Panc1 (cell line): ENCODE data around the gene FBXW12. TPM values are rescaled to one million over a fixed set of nuclear protein-coding genes. Genes with fewer than 3 reads are reported as not detected.

Source experiments
- ATAC-seq: fragments of 200-7000 bp; cut with Tn5 transposase; 2 replicates; pipeline ENCODE4 v1.9.1; 2020; ENCODE audit warnings: mild to moderate bottlenecking, moderate library complexity
- BruUV-seq: library from RNA; stranded (reverse); fragments of 400-500 nt; replicated peaks from 2 replicates; lab custom pipeline; 2021; lab: Mats Ljungman, UMichigan
- CTCF ChIA-PET: fragments of 300-600 bp; sonication (Branson Sonifier 250); formaldehyde crosslinking; loops from one replicate; lab custom pipeline; 2022; ENCODE audit warnings: antibody characterized with exemption; lab: Charles Lee
- POLR2A ChIA-PET: fragments of 300-600 bp; sonication (Branson Sonifier 250); formaldehyde crosslinking; loops from one replicate; lab custom pipeline; 2022; ENCODE audit warnings: antibody characterized with exemption; lab: Charles Lee
- DNase-seq: peaks from one replicate; pipeline ENCODE4 v3.0.0-alpha.2; 2010; ENCODE audit warnings: low read depth, low spot score
- H3K27ac ChIP-seq: 2 replicates; pipeline ENCODE4 v1.5.1; 2011; ENCODE audit warnings: mild to moderate bottlenecking, low read length, inconsistent platforms
- H3K27me3 ChIP-seq: fragments of 200-500 bp; sonication (Bioruptor generic); 2 replicates; pipeline ENCODE4 v1.6.0; 2014; ENCODE audit warnings: low read length, inconsistent platforms; ENCODE audit not compliant: control insufficient read depth, insufficient read depth
- H3K36me3 ChIP-seq: fragments of 200-500 bp; sonication (Bioruptor generic); 2 replicates; pipeline ENCODE4 v1.5.1; 2014; ENCODE audit warnings: inconsistent platforms, mild to moderate bottlenecking, low read length, moderate library complexity; ENCODE audit not compliant: control insufficient read depth, insufficient read depth
- H3K4me1 ChIP-seq: 2 replicates; pipeline ENCODE4 v1.5.1; 2011; ENCODE audit warnings: inconsistent platforms, mild to moderate bottlenecking, low read length, moderate library complexity; ENCODE audit not compliant: control insufficient read depth, insufficient read depth
- H3K4me3 ChIP-seq, 2 experiments: 2 replicates each; pipeline ENCODE4 v1.5.1; 2011 to 2012; ENCODE audit warnings: low read depth in 2 of 2, low read length in 2 of 2, mild to moderate bottlenecking in 2 of 2, inconsistent platforms in 1 of 2, moderate library complexity in 1 of 2
- H3K9me3 ChIP-seq: fragments of 200-500 bp; sonication (Bioruptor generic); 2 replicates; pipeline ENCODE4 v1.5.1; 2014; ENCODE audit warnings: low read depth, mild to moderate bottlenecking, inconsistent platforms, low read length, moderate library complexity; ENCODE audit not compliant: control insufficient read depth, insufficient read depth
- CTCF ChIP-seq: fragments of 450-650 bp; IDR thresholded peaks from 2 replicates; pipeline ENCODE4 v1.5.1; 2017; ENCODE audit warnings: mild to moderate bottlenecking
- POLR2AphosphoS5 ChIP-seq: IDR thresholded peaks from 2 replicates; pipeline ENCODE4 v1.6.1; 2012; ENCODE audit warnings: mild to moderate bottlenecking, low read depth, low read length, moderate library complexity
- REST ChIP-seq, 2 experiments: IDR thresholded peaks; 2 replicates each; pipeline ENCODE4 v1.6.1; 2011 to 2012; ENCODE audit warnings: low read depth in 2 of 2, control low read depth in 1 of 2, low read length in 1 of 2, mild to moderate bottlenecking in 1 of 2, moderate library complexity in 1 of 2; ENCODE audit not compliant: insufficient read depth in 1 of 2
- SIN3A ChIP-seq: IDR thresholded peaks from 2 replicates; pipeline ENCODE4 v1.6.1; 2012; ENCODE audit warnings: low read depth, mild to moderate bottlenecking, low read length, moderate library complexity, borderline replicate concordance; ENCODE audit not compliant: insufficient read depth
- TCF7L2 ChIP-seq: IDR thresholded peaks from 2 replicates; pipeline ENCODE4 v1.6.1; 2011; ENCODE audit warnings: mild to moderate bottlenecking, low read depth, low read length, inconsistent platforms
- in situ Hi-C: cut with HindIII; loops from 2 replicates; pipeline ENCODE4 v1.10.0; 2016; ENCODE audit warnings: low sequenced_read_pairs, low pct_unique_long_range_greater_than_20kb
- intact Hi-C: fragments of 100-400 bp; cut with micrococcal nuclease; formaldehyde crosslinking; loops from one replicate; pipeline ENCODE4 v1.10.0; 2022; ENCODE audit not compliant: unreplicated experiment
- total RNA-seq: library from RNA; stranded (reverse); gene quantifications from one replicate; pipeline ENCODE4 v1.2.1, GENCODE V29; 2021; ENCODE audit not compliant: unreplicated experiment

Gene FBXW12
- total RNA-seq, 1 experiment from 2014 or later, result not detected

GRCh38 chr3:48395714-48396113 is 23.7 kb downstream of the FBXW12 start:
- TF ChIP-seq CTCF (no peak), POLR2AphosphoS5 (no peak), TCF7L2 (no peak), SIN3A (no peak), REST (IDR thresholded peaks at IDR 0.05; ENCODE audit: insufficient read depth in 1 of 2, low read depth in 2 of 2, low read length in 1 of 2) (no peak)
- CTCF ChIA-PET, result no interaction called here

GRCh38 chr3:48397767-48398681 is 26.0 kb downstream of the FBXW12 start:
- DNase-seq (no peak), ATAC-seq (no peak)
- Histone ChIP-seq H3K27ac (no peak overlapping the region), H3K27me3 (0 out of 2 replicates have a peak, but pooled peaks cover 2% of the 10 kb centered on the region), H3K4me1 (no peaks in the 10 kb centered on the region), H3K9me3 (no peaks in the 10 kb centered on the region), H3K4me3 (no peak overlapping the region), H3K36me3 (no peaks in the 10 kb centered on the region)
- in situ Hi-C loops, result no loop called here
- BruUV-seq, result no TSS peak
- intact Hi-C loops, result no loop called here
- CTCF ChIA-PET, result no interaction called here
- TF ChIP-seq REST (IDR thresholded peaks at IDR 0.05; ENCODE audit: insufficient read depth in 1 of 2, low read depth in 2 of 2, low read length in 1 of 2), result no peak
- TF ChIP-seq TCF7L2, result no peak
- TF ChIP-seq CTCF, result no peak
- TF ChIP-seq POLR2AphosphoS5, result no peak
- no peak for TF ChIP-seq SIN3A
- POLR2A ChIA-PET, result no interaction called here

More at GRCh38 chr3:48395714-48396113, 23.7 kb downstream of the FBXW12 start:
- DNase-seq, result no peak
- BruUV-seq, result no TSS peak
- Histone ChIP-seq H3K4me3 (no peak overlapping the region), H3K27me3 (0 out of 2 replicates have a peak, but pooled peaks cover 2% of the 10 kb centered on the region), H3K9me3 (no peaks in the 10 kb centered on the region), H3K36me3 (no peaks in the 10 kb centered on the region), H3K4me1 (no peaks in the 10 kb centered on the region), H3K27ac (no peak overlapping the region)
- in situ Hi-C loops (no loop called here), intact Hi-C loops (no loop called here)
- ATAC-seq, result no peak
- POLR2A ChIA-PET, result interaction anchor here (0.7 kb wide), 1 partner anchor 169 kb away, joined by 8 read pairs; no protein-coding TSS in a partner anchor
